Measurements from ENCODE around the gene THBS4.

The THBS4 gene

DNA sequence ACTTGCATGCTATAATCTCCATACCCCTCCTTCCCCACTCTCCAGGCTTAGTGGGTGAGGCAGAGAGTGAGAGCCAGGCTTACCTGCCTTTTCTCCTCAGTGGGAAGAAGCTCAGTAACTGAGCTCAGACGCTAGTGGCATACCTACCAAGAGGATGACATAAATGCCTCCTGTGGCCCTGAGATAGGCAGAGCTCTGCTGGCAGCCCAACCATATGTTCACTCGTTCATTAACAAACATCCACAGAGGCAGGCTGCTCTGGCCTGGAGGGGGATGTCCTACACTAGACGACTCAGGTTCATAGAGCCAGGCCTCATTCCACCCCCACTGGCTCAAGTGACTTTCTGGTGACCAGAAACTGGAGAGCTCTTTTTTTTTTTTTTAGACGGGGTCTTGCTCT lies 81.3 kb downstream of the THBS4 start:
- DNase-seq (ENCODE audit: low read depth), result no peak

DNA sequence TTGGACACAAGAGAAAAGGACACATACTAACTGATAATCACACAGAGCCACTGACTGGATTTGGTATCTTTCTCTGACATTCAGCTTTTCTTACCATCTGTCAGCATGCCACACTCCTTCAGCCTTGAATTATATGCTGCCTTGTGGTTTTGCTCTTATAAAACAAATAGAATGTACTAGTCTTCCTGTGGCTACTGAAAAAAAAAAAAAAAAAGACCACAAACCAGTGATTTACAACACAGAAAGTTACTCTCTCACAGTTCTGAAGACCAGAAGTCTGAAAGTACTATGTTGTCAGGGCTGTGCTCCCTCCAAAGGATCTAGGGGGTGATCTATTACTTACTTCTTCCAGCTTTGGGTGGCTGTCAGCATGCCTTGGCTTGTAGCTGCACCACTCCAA lies 82.3 kb downstream of the THBS4 start:
- DNase-seq (ENCODE audit: low read depth), result no peak

DNA sequence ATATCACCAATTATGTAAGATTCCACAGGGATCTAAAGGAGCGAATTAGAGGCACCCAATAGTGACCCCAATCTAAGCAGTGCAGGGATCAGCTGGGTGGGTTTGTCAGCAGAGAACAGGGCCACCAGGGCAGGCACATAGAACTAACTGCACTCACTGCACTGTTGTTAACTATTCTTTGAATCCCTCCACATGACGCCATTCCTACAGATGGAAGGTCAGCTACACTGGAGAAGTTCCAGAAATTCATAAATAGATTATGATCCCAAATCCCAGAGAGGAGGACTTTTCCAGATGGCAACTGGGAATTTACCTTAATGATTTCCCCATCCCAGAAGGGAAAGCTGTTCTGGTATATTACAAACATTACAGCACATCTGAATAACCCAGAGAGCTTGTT lies 84.2 kb downstream of the THBS4 start:
- no peak for DNase-seq (ENCODE audit: low read depth)

DNA sequence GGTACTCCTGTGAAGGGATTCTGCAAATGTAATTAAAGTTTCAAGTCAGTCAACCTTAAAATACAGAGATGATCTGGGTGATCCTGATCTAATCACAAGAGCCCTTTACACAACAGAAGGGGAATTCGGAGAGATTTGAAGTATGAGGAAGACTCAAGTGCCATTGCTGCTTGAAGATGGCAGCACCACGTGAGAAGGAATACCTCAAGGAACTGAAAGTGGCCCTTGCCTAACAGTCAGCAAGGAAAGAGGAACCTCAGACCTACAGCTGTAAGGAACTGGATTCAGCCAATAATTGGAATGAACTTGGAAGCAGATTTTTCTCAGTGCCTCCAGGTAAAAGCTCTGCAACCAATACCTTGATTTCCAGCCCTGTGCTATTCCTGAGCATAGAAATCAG lies 87.4 kb downstream of the THBS4 start:
- no peak for DNase-seq (ENCODE audit: low read depth)

DNA sequence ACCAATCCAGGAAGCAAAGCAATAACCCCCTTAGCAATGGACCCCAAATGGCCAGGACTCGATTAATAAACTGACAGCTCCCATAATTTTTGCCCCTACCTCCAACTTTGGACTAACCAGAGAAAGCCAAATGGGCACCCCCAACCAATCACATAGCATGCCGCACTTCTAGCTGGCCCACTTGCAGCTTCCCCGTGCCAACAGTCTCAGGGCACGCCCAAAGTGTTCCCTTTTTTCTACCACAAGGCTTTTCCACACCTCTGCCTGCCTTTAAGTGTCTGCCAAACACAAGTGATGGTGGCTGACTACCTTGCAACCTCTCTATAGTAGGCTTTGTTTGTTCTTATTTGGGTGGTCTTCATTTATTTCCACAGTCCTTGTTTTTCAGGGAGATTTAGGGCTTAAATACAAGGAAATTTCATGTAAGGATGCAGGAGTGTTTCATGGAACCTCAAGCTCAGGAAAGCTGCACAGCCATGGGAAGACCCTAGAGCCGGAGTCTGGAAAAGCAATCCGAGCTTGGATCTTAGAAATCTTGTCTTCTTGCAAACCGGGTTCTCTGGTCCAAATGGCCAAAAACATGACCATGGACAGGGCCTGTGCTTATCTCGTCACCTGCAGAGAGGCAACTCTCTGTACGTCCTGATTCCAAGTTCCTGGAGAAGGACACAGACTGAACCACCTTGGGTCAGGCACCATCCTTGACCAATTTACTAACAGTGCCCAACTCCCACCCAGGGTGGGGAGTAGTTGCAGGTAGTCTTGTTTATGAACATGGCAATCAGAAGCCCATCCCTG lies 89.2 kb downstream of the THBS4 start:
- no peak for DNase-seq (ENCODE audit: low read depth)

DNA sequence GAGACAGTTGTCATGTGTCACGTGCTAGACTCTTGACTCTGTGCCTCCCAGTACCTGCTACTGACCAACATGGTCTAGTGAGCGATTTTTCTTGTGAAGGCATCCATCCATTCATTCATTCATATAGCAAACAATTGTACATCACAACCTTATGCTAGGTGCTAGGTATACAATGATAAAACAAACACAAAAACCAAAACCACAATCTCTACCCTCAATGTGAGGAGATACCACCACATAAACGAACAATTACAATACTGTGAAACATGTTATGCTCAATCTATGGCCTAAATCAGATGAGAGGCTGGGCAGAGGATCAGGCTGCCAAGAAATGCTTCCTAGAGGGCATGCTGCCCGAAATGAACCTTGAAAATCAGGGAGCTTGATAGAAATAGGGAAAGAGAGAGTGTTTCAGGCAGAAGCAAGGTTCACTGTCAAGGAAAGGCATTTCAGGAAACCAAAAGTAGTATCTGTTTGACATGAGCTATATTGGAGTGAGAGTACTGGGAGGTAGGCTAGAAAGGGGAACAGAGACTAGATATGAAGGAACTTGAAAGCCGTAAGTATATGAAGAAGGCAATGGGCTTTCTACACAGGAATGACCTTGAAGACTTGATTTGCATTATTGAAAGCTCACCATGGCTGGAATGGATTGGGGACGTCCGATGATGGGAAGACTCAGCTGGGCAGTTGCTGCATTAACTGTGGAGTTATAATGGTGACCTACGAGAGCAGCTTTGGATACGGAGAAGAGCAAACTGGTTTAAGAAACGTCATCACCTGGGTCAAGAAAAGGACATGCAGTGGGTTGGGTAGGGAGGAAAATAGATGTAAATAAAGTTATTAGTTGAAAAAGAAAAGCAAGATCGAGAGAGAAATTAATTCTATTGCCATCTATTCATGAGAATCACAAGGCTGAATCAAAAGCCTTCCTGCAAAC lies 90.1 kb downstream of the THBS4 start:
- DNase-seq (ENCODE audit: low read depth), result no peak

DNA sequence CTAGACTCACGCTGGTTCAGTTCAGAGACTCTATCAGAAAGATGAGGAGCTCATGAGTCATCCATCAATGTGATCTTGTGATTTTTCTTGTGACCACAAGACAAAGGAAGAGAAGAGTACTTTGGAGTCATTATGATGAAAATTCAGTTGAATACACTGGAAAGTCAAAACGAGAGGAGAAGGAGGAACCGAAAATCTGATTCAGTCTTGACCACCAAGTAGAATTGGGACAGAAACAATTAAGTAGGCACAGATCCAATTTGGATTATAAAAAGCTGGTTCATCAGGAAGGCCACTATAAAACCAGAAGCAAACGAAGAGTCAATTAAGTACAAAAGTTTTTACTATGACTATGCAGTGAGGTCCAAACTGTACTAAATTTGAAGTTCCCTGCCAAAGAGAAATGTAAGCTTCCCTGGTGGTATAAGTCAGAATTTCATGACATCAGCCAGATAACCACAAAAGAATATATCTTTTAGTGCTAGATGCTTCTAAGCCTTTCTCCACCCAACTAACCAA lies 90.9 kb downstream of the THBS4 start:
- peak; percentile 76 for DNase-seq (ENCODE audit: low read depth)

DNA sequence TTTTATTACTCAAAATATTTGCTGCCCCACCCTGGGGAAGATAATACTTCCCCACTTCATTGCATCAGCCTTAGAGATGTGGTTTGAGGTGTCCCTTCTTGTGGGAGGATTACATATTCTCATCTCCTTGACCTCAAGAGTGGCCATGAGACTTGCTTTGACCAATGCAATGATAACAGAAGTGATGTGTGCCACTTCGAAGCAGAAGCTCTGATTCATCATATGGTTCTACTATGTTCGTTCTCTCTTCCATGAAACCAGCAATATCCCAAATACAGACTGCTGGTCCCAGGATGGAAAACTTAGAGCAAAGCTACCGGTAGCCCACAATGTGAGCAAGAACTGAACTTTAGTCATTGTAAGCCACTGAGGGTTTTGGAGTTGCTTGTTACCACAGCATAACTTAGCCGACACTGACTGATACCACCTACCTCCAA lies 92.0 kb downstream of the THBS4 start:
- DNase-seq (ENCODE audit: low read depth), result no peak

DNA sequence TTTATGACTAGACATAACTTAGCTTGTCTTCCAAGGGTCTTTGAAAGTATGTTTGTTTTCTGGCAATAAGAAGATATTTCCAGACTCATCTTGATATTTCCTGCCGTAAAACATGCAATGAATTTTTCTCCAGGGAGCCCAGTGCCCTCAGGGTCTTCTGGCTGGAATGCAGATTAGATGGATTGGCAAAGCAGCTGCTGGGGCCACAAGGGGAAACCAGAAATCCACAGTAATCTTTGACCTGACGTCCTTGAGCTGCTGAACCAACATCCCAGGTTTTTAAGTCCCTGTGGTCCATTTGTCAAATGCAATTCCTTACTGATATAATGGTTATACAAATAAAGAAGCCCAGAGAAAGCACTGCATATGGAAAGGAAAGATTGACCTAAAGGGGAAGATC lies 93.0 kb downstream of the THBS4 start:
- no peak for DNase-seq (ENCODE audit: low read depth)

DNA sequence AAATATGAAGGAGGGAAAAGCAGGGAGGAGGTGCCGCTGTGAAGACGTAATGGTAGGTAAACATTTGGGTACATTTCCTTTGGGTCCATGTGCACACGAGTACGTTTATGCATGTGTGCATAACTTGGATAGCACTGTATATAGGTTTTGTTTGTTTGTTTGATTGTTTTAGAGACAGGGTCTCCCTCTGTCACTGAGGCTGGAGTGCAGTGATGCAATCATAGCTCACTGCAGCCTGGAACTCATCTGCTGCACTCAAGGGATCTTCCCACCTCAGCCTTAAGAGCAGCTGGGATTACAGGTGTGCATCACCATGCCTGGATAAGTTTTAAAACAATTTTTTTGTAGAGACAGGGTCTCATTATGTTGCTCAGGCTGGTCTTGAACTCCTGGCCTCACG lies 94.0 kb downstream of the THBS4 start:
- DNase-seq (ENCODE audit: low read depth), result no peak

Measured in HS-5 (cell line).